Liver (tissue), 9 donors: ENCODE results near the gene POLR2H. TPM values are rescaled to one million over a fixed set of nuclear protein-coding genes. Genes with fewer than 3 reads are reported as not detected.

Experiments
- DNase-seq: peaks from one replicate; pipeline ENCODE4 v3.0.0-alpha.2; 2017; ENCODE audit warnings: low spot score
- H3K27ac ChIP-seq, 2 donors: one replicate each; pipeline ENCODE4 v1.7.0; 2013; ENCODE audit warnings: inconsistent platforms in 2 of 2, low read length in 2 of 2, control low read depth in 1 of 2, low read depth in 1 of 2, mild to moderate bottlenecking in 1 of 2
- H3K27me3 ChIP-seq, 4 donors: one replicate each; pipeline versions ENCODE4 v1.6.1 to v1.7.0; 2013; ENCODE audit warnings: low read length in 3 of 4, inconsistent platforms in 1 of 4, mild to moderate bottlenecking in 1 of 4, moderate library complexity in 1 of 4; ENCODE audit not compliant: control insufficient read depth in 4 of 4, insufficient read depth in 4 of 4
- H3K36me3 ChIP-seq, 4 donors: one replicate each; pipeline versions ENCODE4 v1.6.1 to v1.7.0; 2013; ENCODE audit warnings: low read length in 3 of 4, mild to moderate bottlenecking in 3 of 4, low read depth in 1 of 4, moderate library complexity in 1 of 4; ENCODE audit not compliant: control insufficient read depth in 4 of 4, insufficient read depth in 3 of 4
- H3K4me1 ChIP-seq, 4 donors: one replicate each; pipeline versions ENCODE4 v1.6.1 to v1.7.0; 2013; ENCODE audit warnings: low read length in 3 of 4, mild to moderate bottlenecking in 3 of 4, moderate library complexity in 1 of 4; ENCODE audit not compliant: control insufficient read depth in 4 of 4, insufficient read depth in 4 of 4
- H3K4me3 ChIP-seq, 3 donors: one replicate each; pipeline versions ENCODE4 v1.6.1 to v1.7.0; 2013; ENCODE audit warnings: low read length in 3 of 3, control low read depth in 1 of 3, low read depth in 1 of 3, mild to moderate bottlenecking in 1 of 3
- H3K9ac ChIP-seq, 2 donors: one replicate each; pipeline ENCODE4 v1.7.0; 2013; ENCODE audit warnings: low read length in 2 of 2, mild to moderate bottlenecking in 2 of 2, moderate library complexity in 2 of 2, control low read depth in 1 of 2, low read depth in 1 of 2
- H3K9me3 ChIP-seq, 4 donors: one replicate each; pipeline versions ENCODE4 v1.6.1 to v1.7.0; 2013; ENCODE audit warnings: low read length in 3 of 4; ENCODE audit not compliant: control insufficient read depth in 4 of 4
- EGR1 ChIP-seq, 2 donors: IDR thresholded peaks; 2 replicates each; pipeline ENCODE4 v1.6.1; 2016 to 2018; ENCODE audit warnings: antibody characterized with exemption in 2 of 2, low read depth in 2 of 2
- FOXA1 ChIP-seq: IDR thresholded peaks from 2 replicates; pipeline ENCODE4 v1.6.1; 2016; ENCODE audit warnings: antibody characterized with exemption
- FOXA2 ChIP-seq: IDR thresholded peaks from 2 replicates; pipeline ENCODE4 v1.6.1; 2016; ENCODE audit warnings: antibody characterized with exemption
- GABPA ChIP-seq, 2 donors: IDR thresholded peaks in 1 of 2; conservative IDR thresholded peaks in 1 of 2; 2 replicates each; pipeline ENCODE4 v1.6.1; 2016; ENCODE audit warnings: antibody characterized with exemption in 2 of 2, mild to moderate bottlenecking in 1 of 2, moderate library complexity in 1 of 2
- HNF4A ChIP-seq, 2 donors: conservative IDR thresholded peaks; 2 replicates each; pipeline ENCODE4 v1.6.1; 2016; ENCODE audit warnings: antibody characterized with exemption in 2 of 2, mild to moderate bottlenecking in 2 of 2
- HNF4G ChIP-seq: IDR thresholded peaks from 2 replicates; pipeline ENCODE4 v1.6.1; 2016; ENCODE audit warnings: antibody characterized with exemption
- JUND ChIP-seq, 2 donors: IDR thresholded peaks; 2 replicates each; pipeline ENCODE4 v1.6.1; 2016; ENCODE audit warnings: antibody characterized with exemption in 2 of 2
- NR2F2 ChIP-seq: IDR thresholded peaks from 2 replicates; pipeline ENCODE4 v1.6.1; 2016; ENCODE audit warnings: antibody characterized with exemption
- RAD21 ChIP-seq, 2 donors: IDR thresholded peaks; 2 replicates each; pipeline ENCODE4 v1.6.1; 2016; ENCODE audit warnings: antibody characterized with exemption in 2 of 2, mild to moderate bottlenecking in 2 of 2
- RXRA ChIP-seq, 2 donors: IDR thresholded peaks; 2 replicates each; pipeline ENCODE4 v1.6.1; 2017 to 2018; ENCODE audit warnings: antibody characterized with exemption in 2 of 2, mild to moderate bottlenecking in 1 of 2
- SP1 ChIP-seq: IDR thresholded peaks from 2 replicates; pipeline ENCODE4 v1.6.1; 2018; ENCODE audit warnings: antibody characterized with exemption, mild to moderate bottlenecking
- TAF1 ChIP-seq: conservative IDR thresholded peaks from 2 replicates; pipeline ENCODE4 v1.6.1; 2016; ENCODE audit warnings: antibody characterized with exemption, mild to moderate bottlenecking
- YY1 ChIP-seq: IDR thresholded peaks from 2 replicates; pipeline ENCODE4 v1.6.1; 2016; ENCODE audit warnings: antibody characterized with exemption, mild to moderate bottlenecking
- WGBS: extraction: QIAGEN DNeasy Blood & Tissue Kit; methylation state at CpG from one replicate; pipeline ENCODE4 v1.1.7; 2013; 5-methylcytosine and 5-hydroxymethylcytosine counted together
- polyA plus RNA-seq, 2 donors: library from polyadenylated mRNA; stranded (reverse) in 1 of 2; unstranded in 1 of 2; fragments of 200-250 nt in 1 of 2; fragments of >200 nt in 1 of 2; fragmentation: Nextera tagmentation in 1 of 2; extraction: Ambion mirVana in 1 of 2; gene quantifications; one replicate each; pipeline versions ENCODE4 v1.2.1 to v1.2.3, GENCODE V29; 2013 to 2015
- total RNA-seq, 2 donors: library from RNA; depleted of rRNA; stranded (reverse); fragments of >200 nt; gene quantifications; one replicate each; pipeline ENCODE4 v1.2.3, GENCODE V29; 2014
- TF ChIP-seq, protein P1 (sequence below): IDR thresholded peaks from 2 replicates; pipeline ENCODE4 v1.6.1; 2016; ENCODE audit warnings: antibody characterized with exemption
- TF ChIP-seq, protein P2 (sequence below): IDR thresholded peaks from 2 replicates; pipeline ENCODE4 v1.6.1; 2016; ENCODE audit warnings: antibody characterized with exemption
- TF ChIP-seq, protein P3 (sequence below): IDR thresholded peaks from 2 replicates; pipeline ENCODE4 v1.6.1; 2016; ENCODE audit warnings: antibody characterized with exemption
- TF ChIP-seq, protein P4 (sequence below): fragments of 150-350 bp; IDR thresholded peaks from 2 replicates; pipeline ENCODE4 v1.5.1; 2017; ENCODE audit warnings: improper control_type of control experiment, low read depth, low read length; ENCODE audit not compliant: missing input control
- TF ChIP-seq, protein P5 (sequence below): IDR thresholded peaks from 2 replicates; pipeline ENCODE4 v1.6.1; 2016; ENCODE audit warnings: antibody characterized with exemption, mild to moderate bottlenecking
- donor health status: healthy.
- donor health status: healthy.
- donor health status: healthy.
- donor health status: healthy.
- donor health status: healthy.

Gene POLR2H
- total and polyA plus RNA-seq, 4 donors, result 25.7 to 55.7 (median 43.5) TPM

DNA sequence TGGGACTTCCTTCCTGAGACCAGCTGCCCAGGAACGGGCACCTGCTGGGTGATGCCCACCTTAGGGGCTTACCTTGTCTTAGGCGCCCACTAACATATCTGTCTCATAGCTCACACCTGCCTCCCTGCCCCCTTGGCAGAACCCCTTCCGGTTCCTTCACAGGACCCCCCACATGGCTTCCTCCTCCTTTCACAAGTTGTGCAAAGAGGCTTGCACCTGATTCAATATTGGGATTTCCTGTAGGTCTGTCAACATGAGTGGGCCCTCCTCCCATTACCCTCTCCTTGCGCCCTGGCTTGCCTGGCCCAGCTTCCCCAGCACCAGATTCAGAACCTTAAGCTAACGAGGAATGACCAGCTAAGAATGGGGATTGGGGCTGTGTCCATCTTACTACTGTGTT is 15.9 kb downstream of the POLR2H start:
- Histone ChIP-seq H3K4me3 (peak overlapping the region; percentile 81 to 98 (median 92)), H3K36me3 (peaks cover under 1 to 32% (median 20%) of the 10 kb centered on the region in 4 donors), H3K9ac (peak overlapping the region; percentile 12 to 70), H3K9me3 (no peaks in the 10 kb centered on the region), H3K4me1 (peaks cover 3 to 27% (median 11%) of the 10 kb centered on the region in 4 donors), H3K27me3 (no peaks in the 10 kb centered on the region), H3K27ac (peak overlapping the region; percentile 94 to 96)
- WGBS, result 33% methylated on average over 5 of the region's 5 CpGs
- no peak for TF ChIP-seq HNF4G
- TF ChIP-seq YY1, result no peak
- TF ChIP-seq RXRA (IDR thresholded peaks at IDR 0.05), result no peak
- no peak for TF ChIP-seq FOXA2
- TF ChIP-seq, protein P1, sequence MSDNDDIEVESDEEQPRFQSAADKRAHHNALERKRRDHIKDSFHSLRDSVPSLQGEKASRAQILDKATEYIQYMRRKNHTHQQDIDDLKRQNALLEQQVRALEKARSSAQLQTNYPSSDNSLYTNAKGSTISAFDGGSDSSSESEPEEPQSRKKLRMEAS, result no peak
- TF ChIP-seq TAF1, result no peak
- no peak for TF ChIP-seq FOXA1
- TF ChIP-seq SP1, result no peak
- no peak for TF ChIP-seq GABPA (IDR thresholded peaks at IDR 0.05 in 1 of 2, conservative IDR thresholded peaks at IDR 0.05 in 1 of 2)
- no peak for TF ChIP-seq NR2F2
- TF ChIP-seq JUND (IDR thresholded peaks at IDR 0.05), result no peak
- TF ChIP-seq RAD21 (IDR thresholded peaks at IDR 0.05), result no peak
- TF ChIP-seq, protein P2, sequence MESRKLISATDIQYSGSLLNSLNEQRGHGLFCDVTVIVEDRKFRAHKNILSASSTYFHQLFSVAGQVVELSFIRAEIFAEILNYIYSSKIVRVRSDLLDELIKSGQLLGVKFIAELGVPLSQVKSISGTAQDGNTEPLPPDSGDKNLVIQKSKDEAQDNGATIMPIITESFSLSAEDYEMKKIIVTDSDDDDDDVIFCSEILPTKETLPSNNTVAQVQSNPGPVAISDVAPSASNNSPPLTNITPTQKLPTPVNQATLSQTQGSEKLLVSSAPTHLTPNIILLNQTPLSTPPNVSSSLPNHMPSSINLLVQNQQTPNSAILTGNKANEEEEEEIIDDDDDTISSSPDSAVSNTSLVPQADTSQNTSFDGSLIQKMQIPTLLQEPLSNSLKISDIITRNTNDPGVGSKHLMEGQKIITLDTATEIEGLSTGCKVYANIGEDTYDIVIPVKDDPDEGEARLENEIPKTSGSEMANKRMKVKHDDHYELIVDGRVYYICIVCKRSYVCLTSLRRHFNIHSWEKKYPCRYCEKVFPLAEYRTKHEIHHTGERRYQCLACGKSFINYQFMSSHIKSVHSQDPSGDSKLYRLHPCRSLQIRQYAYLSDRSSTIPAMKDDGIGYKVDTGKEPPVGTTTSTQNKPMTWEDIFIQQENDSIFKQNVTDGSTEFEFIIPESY, result no peak
- no peak for DNase-seq

DNA sequence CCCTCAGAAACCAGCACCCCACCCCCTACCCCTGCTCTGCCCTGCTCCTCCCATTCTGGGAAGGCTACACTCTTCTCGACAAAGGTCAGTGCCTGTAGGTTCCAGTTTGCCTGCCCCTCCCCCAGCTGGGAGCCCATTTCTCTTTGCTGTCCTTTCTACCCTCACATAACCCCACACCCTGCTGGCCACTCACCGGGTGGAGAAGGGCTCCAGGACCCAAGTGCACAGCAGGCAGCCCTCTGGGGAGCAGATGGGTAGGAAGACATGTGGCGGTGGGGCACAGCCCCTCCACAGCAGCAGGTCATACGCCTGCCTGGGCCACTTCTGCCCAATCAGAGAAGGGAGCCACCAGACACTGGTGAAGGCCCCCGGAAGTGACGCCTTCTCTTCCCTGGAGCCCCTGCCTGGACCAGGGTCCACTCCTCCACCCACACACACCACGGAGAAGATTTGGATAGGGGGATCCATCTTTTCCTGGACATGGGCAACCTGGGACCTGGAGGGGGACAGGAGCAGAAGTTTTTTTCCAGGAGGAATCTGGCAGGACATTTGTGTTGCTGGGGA is 16.5 kb downstream of the POLR2H start, which contains the start of gene THPO:
THPO (minus strand) TSS at position 326 of the 564 bp plus-strand sequence. CDS start 1,948 bp downstream, outside the sequence.
- Histone ChIP-seq H3K9me3 (no peaks in the 10 kb centered on the region), H3K9ac (peak within 1 kb of the TSS; percentile 73 to 99), H3K27ac (peak within 1 kb of the TSS; percentile 94 to 96), H3K4me3 (peak within 1 kb of the TSS; percentile 81 to 98 (median 92)), H3K27me3 (no peaks in the 10 kb centered on the region), H3K4me1 (peaks cover 3 to 27% (median 11%) of the 10 kb centered on the region in 4 donors), H3K36me3 (peaks cover 5 to 27% (median 18%) of the 10 kb centered on the region in 4 donors)
- peak; percentile 26 for TF ChIP-seq RAD21 (IDR thresholded peaks at IDR 0.05)
- peak; percentile 73 to 92 for TF ChIP-seq GABPA (IDR thresholded peaks at IDR 0.05 in 1 of 2, conservative IDR thresholded peaks at IDR 0.05 in 1 of 2)
- no peak for TF ChIP-seq HNF4G
- peak; percentile 95 to 99 for TF ChIP-seq EGR1 (IDR thresholded peaks at IDR 0.05; ENCODE audit: low read depth in 2 of 2)
- TF ChIP-seq, protein P3, sequence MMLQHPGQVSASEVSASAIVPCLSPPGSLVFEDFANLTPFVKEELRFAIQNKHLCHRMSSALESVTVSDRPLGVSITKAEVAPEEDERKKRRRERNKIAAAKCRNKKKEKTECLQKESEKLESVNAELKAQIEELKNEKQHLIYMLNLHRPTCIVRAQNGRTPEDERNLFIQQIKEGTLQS, result peak; percentile 51
- TF ChIP-seq, protein P1, result peak; percentile 91
- TF ChIP-seq, protein P2, result no peak
- TF ChIP-seq SP1, result peak; percentile 94
- TF ChIP-seq NR2F2, result peak; percentile 80
- peak; percentile 86 for TF ChIP-seq YY1
- peak; percentile 74 to 78 for TF ChIP-seq HNF4A (conservative IDR thresholded peaks at IDR 0.05)
- TF ChIP-seq, protein P4, sequence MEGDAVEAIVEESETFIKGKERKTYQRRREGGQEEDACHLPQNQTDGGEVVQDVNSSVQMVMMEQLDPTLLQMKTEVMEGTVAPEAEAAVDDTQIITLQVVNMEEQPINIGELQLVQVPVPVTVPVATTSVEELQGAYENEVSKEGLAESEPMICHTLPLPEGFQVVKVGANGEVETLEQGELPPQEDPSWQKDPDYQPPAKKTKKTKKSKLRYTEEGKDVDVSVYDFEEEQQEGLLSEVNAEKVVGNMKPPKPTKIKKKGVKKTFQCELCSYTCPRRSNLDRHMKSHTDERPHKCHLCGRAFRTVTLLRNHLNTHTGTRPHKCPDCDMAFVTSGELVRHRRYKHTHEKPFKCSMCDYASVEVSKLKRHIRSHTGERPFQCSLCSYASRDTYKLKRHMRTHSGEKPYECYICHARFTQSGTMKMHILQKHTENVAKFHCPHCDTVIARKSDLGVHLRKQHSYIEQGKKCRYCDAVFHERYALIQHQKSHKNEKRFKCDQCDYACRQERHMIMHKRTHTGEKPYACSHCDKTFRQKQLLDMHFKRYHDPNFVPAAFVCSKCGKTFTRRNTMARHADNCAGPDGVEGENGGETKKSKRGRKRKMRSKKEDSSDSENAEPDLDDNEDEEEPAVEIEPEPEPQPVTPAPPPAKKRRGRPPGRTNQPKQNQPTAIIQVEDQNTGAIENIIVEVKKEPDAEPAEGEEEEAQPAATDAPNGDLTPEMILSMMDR, result no peak
- peak; percentile 8 for TF ChIP-seq FOXA1
- TF ChIP-seq, protein P5, sequence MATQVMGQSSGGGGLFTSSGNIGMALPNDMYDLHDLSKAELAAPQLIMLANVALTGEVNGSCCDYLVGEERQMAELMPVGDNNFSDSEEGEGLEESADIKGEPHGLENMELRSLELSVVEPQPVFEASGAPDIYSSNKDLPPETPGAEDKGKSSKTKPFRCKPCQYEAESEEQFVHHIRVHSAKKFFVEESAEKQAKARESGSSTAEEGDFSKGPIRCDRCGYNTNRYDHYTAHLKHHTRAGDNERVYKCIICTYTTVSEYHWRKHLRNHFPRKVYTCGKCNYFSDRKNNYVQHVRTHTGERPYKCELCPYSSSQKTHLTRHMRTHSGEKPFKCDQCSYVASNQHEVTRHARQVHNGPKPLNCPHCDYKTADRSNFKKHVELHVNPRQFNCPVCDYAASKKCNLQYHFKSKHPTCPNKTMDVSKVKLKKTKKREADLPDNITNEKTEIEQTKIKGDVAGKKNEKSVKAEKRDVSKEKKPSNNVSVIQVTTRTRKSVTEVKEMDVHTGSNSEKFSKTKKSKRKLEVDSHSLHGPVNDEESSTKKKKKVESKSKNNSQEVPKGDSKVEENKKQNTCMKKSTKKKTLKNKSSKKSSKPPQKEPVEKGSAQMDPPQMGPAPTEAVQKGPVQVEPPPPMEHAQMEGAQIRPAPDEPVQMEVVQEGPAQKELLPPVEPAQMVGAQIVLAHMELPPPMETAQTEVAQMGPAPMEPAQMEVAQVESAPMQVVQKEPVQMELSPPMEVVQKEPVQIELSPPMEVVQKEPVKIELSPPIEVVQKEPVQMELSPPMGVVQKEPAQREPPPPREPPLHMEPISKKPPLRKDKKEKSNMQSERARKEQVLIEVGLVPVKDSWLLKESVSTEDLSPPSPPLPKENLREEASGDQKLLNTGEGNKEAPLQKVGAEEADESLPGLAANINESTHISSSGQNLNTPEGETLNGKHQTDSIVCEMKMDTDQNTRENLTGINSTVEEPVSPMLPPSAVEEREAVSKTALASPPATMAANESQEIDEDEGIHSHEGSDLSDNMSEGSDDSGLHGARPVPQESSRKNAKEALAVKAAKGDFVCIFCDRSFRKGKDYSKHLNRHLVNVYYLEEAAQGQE, result peak; percentile 88
- TF ChIP-seq FOXA2, result no peak
- peak; percentile 95 to 96 for TF ChIP-seq RXRA (IDR thresholded peaks at IDR 0.05)
- TF ChIP-seq JUND (IDR thresholded peaks at IDR 0.05), result peak in 1 of 2 donors; percentile 29
- TF ChIP-seq TAF1, result peak; percentile 78
- 23% methylated on average over 7 of the region's 7 CpGs for WGBS
- DNase-seq, result peak; percentile 71
